AG04449 (cell line): Measurements from ENCODE around the gene FMNL1.

ENCODE experiments used
- CTCF ChIA-PET: fragments of 350-600 bp; formaldehyde crosslinking; extraction: SDS; loops from one replicate; lab custom pipeline; 2021; ENCODE audit warnings: antibody characterized with exemption; lab: Yijun Ruan, JAX
- POLR2A ChIA-PET: fragments of 400-600, 350-600 bp; formaldehyde crosslinking; extraction: SDS; loops from one replicate; lab custom pipeline; 2020; ENCODE audit warnings: antibody characterized with exemption, inconsistent platforms; lab: Yijun Ruan, JAX
- DNase-seq: peaks from one replicate; pipeline ENCODE4 v3.0.0-alpha.2; 2010; ENCODE audit warnings: low read depth, low spot score
- H3K4me3 ChIP-seq: 2 replicates; pipeline ENCODE4 v1.5.1; 2011; ENCODE audit warnings: low read depth, mild to moderate bottlenecking, control low read depth, low read length
- TF ChIP-seq, protein P1 (sequence below): IDR thresholded peaks from one replicate; pipeline ENCODE4 v1.5.1; 2011; ENCODE audit warnings: mild to moderate bottlenecking, moderate library complexity, low read length, control low read depth, inconsistent platforms; ENCODE audit not compliant: insufficient read depth; ENCODE audit errors: missing control alignments

The FMNL1 gene

DNA sequence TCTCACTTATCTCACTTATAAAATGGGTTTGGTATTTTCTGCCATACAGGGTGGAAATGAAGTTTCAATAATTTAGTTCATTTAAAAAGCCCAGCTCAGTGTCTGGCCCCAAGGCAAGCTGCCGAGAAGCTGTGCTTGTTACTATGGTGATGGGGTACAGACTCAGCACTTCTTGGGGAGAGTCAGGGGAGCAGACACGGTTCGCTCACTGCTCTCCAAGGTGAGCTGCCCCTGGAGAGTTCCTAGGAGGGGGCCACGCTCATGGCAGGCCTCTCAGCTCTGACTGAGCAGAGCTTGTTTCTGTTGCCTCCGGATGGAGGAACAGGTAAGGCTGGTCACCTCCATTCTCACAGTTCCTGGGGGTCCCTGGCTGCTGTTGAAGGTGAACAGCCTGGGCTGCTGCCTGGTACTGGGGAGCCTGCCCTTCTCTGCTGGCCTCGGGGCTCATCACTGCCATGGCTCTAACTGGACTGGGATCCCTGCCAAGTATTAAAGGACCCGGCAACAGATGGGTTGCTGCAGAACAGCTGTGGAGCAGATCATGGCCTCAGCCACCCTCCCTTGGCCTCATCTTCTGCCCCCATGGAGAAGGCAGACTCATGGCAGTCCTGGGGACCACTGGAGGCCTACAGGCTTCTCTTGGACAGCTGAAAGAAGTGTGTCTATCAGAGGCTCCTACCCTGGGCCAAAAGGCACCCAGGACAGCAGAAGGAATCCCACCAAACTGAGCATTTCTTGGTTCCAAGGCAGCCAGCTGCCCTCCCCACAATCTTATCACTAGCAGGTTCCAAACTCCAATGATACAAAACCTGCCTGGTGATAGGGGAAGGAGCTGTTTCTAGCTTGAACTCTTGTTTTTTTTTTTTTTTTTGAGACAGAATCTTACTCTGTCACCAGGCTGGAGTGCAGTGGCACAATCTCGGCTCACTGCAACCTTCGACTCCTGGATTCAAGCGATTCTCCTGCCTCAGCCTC lies 66.1 kb downstream of the FMNL1 start:
- ChIA-PET POLR2A (no interaction called here), CTCF (interaction anchor here (1.4 to 32.0 kb wide), 7 partner anchors 10 to 102 kb away, joined by 3 to 828 read pairs (median 4); partner anchors contain the start of gene MAP3K14)
- no peak overlapping the region for H3K4me3 ChIP-seq
- DNase-seq: no peak
- TF ChIP-seq, protein P1, sequence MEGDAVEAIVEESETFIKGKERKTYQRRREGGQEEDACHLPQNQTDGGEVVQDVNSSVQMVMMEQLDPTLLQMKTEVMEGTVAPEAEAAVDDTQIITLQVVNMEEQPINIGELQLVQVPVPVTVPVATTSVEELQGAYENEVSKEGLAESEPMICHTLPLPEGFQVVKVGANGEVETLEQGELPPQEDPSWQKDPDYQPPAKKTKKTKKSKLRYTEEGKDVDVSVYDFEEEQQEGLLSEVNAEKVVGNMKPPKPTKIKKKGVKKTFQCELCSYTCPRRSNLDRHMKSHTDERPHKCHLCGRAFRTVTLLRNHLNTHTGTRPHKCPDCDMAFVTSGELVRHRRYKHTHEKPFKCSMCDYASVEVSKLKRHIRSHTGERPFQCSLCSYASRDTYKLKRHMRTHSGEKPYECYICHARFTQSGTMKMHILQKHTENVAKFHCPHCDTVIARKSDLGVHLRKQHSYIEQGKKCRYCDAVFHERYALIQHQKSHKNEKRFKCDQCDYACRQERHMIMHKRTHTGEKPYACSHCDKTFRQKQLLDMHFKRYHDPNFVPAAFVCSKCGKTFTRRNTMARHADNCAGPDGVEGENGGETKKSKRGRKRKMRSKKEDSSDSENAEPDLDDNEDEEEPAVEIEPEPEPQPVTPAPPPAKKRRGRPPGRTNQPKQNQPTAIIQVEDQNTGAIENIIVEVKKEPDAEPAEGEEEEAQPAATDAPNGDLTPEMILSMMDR: no peak

DNA sequence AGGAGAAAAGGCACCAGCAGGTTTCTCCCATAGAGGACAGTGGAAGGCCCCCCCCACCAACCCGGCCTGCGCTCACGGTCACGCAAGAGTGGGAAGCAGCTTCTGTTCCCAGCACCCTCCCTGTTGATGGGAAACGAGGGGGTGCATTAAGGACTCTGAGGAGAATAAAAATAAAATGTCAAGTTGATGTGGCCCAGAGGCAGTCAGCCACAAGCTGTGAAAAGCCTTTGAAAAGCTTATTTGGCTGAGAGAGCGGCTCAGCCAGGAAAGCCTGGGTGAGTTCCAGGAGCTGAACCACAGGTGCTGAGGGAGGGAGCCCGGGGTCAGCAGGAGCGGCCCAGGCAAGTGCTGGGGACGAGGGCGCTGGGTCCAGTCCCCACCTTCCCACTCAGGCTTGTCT lies 67.1 kb downstream of the FMNL1 start:
- ChIA-PET CTCF (interaction anchor here (1.6 to 32.0 kb wide), 5 partner anchors 11 to 101 kb away, joined by 4 to 828 read pairs (median 5); partner anchors contain the start of gene MAP3K14), POLR2A (interaction anchor here (1.0 kb wide), 1 partner anchor 28 kb away, joined by 3 read pairs; the partner anchor contains the start of gene MAP3K14)
- TF ChIP-seq, protein P1: no peak
- DNase-seq: no peak
- H3K4me3 ChIP-seq: no peak overlapping the region

DNA sequence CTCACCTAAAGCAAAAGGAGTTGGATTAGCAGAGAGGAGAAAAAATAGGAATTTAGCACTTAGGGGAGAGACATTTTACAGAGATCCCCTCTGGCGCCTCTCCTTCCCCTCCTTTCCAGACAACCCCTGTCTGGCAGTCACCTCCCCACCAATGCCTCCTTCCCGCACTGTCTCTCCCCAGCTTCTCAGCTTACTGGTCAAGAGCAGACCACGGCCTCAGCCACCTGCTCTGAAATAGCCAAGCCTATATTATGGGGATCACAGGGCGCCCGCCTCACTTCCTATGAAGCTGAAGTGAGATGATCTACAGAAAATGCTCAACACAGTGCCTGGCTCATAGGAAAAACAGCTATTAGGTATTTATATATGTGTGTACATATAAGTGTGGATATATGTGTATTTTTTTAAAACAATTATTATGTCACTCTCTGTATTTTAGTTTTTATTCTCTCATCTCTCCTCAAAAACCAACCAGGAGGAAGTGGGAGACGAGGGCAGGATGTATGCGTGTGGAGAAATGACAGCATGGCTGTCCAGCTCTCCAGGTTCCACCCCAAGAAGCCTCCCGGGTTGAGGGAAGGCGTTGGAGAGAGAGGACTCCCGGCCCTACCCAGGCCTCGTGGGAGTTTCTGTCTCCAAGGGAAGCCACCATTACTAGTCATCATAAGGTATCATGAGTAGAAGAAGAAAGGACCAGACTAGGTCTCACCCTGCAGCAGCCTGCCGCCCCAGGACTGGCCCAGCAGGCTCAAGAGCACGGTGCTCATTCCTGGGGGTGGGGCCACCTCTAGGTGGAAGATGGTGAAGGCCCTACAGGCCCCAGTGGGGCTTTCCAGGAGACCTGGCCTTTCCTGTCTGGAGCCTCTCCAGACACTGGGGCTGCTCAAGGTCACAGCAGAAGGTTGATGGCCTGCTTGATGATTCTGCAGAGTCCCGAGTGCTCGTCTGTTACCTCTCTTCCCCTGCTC lies 67.9 kb downstream of the FMNL1 start:
- TF ChIP-seq, protein P1: no peak
- no peak for DNase-seq
- H3K4me3 ChIP-seq: no peak overlapping the region
- POLR2A ChIA-PET: interaction anchor here (1.0 kb wide), 1 partner anchor 27 kb away, joined by 3 read pairs; the partner anchor contains the start of gene MAP3K14
- CTCF ChIA-PET: interaction anchor here (1.6 to 32.0 kb wide), 4 partner anchors 12 to 100 kb away, joined by 4 to 828 read pairs (median 74); partner anchors contain the start of gene MAP3K14

DNA sequence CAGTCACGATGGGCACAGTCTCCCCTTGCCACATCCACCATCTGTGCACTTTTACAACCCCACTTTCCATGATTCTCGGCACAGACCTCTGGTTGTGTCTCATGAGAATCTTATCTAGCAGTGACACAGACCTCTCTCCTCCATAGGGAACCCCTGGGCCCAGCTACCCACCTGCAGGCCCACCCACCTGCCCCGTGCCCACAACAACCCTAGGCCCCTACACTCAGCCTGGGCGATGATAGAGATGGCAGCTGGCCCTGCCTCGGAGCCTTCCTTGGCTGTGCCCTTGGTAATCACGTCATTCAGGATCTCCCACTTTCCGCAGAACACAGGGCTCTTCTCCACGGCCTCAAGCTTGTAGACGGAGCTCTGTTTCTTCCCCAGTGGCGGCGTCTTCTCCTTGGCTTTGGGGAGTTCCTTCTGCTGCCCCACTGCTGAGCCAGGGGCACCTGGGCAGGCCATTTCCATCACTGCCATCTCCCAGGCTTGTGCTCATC lies 68.6 kb downstream of the FMNL1 start:
- ChIA-PET CTCF (interaction anchor here (12.1 to 32.0 kb wide), 2 partner anchors 13 to 99 kb away, joined by 144 to 828 read pairs; no protein-coding TSS in a partner anchor), POLR2A (interaction anchor here (0.6 kb wide), 1 partner anchor 79 kb away, joined by 3 read pairs; no protein-coding TSS in a partner anchor)
- H3K4me3 ChIP-seq: no peak overlapping the region
- TF ChIP-seq, protein P1: no peak
- DNase-seq: no peak

DNA sequence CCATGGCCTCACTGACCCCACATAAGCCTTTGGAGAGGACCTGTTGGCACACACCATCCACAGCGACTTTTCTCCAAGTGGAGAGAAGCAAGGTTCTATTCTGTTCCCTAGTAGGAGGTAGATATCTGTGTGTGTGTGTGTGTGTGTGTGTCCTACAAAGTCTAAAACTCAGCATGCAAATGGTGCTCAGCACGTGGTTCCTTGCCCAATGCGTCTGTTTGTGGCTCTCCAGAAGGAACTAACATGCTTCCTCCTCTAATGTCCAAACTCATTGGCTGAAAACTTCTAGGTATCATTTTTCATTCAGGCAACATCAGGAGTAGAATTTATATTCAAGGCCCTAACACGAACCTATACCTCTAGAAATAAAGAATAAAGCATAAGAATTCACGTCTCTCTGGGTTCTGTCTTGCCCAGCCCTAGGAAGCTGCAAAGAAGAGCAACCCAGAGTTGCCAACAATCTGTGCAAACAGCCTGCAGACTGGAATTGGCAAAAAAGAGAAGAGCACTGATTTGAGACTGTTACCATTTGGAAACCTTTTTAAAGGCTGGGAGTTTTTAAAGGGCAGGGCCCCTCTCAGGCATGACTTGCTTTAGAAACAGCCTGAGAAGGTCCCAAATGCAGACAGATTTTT lies 69.6 kb downstream of the FMNL1 start:
- ChIA-PET POLR2A (interaction anchor here (0.7 kb wide), 1 partner anchor 55 kb away, joined by 3 read pairs; no protein-coding TSS in a partner anchor), CTCF (interaction anchor here (2.6 to 32.0 kb wide), 3 partner anchors 9 to 98 kb away, joined by 8 to 828 read pairs (median 144); no protein-coding TSS in a partner anchor)
- no peak for DNase-seq
- TF ChIP-seq, protein P1: no peak
- no peak overlapping the region for H3K4me3 ChIP-seq
